DMS53 (cell line): ENCODE data around the gene SHISA6.

Source experiments
- DNase-seq: peaks from one replicate; lab custom pipeline; 2025; lab: John Stamatoyannopoulos, UW

The SHISA6 gene

GRCh38 chr17:11459861-11460331 lies 218.9 kb downstream of the SHISA6 start:
- no peak for DNase-seq

DNA sequence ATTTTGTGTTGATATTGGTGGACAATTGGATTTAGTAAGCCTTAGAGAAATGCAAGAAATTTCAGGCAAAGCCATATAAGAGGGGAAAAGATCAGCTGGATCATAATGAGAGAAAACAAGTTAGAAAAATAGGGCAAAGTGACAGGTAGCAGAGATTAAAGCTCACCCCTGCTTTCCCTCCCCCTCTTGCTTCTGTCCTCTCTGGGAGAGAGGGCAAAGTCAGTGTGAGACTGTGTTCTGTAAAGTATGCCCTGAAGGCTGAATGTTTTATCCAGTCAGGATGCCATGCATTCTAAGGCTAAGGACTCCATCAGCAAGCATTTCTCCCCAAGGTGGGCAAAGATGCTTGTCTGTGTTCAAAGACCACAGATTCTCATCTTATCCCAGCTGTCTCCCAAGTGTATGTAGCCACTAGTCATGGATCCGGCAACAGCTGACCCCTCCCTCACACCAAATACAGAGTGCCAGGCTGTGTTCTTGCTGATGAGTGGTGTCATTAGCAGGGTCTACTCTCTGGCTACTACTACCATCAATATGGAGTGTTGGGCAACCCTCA lies 221.1 kb downstream of the SHISA6 start:
- no peak for DNase-seq

DNA sequence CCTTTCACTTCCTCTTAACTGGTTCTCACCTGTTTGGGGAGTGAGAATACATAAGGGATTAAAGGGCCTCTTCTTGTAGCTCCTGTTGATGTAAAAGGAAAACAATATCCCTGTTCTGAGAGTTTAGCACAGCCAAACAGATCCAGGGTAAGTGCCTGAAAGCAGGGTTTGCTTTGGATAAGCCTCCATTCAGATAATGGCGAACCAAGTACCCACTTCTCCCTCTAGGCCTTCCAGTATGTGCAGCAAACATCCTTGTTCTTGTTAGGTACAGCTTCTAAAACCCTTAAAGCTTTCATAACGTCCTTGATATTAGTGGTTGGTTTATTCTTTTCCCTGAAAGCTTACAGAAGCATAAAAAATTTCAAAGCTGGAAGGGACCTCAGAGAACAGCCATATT lies 226.6 kb downstream of the SHISA6 start:
- DNase-seq: no peak

DNA sequence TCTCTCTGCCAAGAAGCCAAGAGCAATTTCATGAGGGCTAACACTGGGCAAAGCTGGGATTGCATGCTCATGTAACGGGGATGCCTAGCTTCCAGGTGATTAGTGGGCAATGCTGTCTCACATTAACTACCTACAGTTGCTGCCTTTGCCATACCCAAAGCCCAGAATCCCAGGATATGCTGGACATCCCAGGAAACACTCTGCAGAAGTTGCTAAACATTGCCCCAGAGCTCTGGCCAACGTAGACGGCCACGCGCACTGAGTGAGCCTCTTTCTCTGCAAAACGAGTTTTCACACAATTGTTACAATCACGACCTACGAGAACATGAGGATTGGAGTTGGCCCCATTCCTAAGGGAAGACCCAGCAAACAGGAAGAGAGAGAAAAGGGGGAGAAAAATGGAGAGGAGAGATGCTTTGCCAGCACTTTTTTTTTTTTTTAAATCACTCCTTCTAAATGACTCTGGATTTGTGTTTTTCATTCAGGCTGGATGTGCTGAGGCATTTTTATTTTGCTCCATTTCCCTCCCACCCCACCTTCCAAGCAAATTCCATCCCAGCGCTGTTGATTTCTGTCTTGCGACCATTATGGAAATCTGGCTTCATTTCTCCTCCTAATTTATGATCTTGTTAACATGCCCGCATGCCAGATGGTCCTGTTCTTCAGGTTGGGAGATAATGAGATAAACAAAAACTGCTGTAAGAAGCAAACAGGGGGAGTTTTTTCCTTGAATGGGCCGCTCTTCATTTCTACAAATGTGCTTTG lies 244.5 kb downstream of the SHISA6 start:
- DNase-seq: no peak

GRCh38 chr17:11486101-11486867 lies 245.3 kb downstream of the SHISA6 start:
- no peak for DNase-seq

- DNase-seq: no peak
Observed at GRCh38 chr17:11486868-11487310, 245.9 kb downstream of the SHISA6 start.

DNA sequence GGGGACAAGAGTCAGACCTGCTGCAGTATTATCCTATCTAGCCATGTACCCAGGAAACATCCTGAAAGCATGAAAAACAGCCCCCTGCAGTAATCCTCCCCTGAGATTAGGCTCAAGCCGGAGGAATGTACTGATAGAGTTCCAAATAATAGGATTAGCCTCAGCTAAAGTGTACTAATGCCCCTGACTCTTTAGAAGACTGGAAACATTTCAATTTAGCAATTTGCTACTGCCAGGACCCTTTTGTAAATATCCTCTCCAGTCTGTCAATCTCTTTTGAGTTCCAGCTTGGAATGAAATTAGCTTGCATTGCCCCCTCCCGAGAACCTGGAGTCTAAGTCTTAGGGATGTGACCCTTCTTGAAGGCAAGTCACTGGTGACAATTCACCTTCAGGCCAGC lies 246.5 kb downstream of the SHISA6 start:
- DNase-seq: no peak

- DNase-seq: no peak
Observed at GRCh38 chr17:11488407-11488806, 247.4 kb downstream of the SHISA6 start.

- DNase-seq: no peak
Observed at GRCh38 chr17:11490171-11490755, 249.2 kb downstream of the SHISA6 start.

GRCh38 chr17:11492511-11492910 lies 251.5 kb downstream of the SHISA6 start:
- DNase-seq: no peak

DNA sequence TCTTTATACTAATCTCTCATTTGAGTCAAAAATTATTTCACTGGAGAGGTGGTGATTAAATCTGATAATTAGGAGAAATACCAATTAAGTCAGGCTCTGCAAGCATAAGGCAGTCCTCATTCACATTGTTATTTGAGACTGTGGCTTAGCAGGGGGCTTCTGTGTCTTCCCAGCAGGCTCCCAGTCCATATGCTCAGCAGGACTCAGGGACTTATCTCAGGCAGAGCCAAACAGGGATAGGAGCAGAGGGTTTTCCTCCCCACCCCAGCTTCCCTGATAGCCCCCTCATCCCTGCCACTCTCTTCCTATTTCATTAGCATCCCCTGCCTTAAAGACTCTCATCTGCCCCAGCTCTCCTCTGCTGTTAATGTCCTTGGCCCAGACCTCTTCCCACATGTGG lies 252.9 kb downstream of the SHISA6 start:
- no peak for DNase-seq

DNA sequence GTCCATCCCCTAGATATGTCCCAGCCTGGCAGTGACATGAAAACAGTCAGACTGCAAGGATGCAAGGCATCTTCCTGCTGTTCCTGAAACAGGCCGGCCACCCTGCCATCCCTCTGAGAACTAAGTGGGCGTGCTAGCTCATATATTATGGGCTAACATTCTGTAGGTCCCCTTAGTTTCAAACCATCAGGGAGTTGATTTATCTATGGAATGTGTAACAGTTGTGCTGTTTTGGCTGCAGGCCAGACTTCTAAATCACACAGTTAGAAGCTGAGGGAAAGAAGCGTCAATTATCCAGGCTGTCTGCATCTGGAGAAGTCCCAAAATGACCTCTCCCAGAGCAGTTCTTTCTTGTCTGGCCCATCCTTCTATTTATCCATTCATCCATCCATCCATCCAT lies 254.6 kb downstream of the SHISA6 start:
- no peak for DNase-seq

DNA sequence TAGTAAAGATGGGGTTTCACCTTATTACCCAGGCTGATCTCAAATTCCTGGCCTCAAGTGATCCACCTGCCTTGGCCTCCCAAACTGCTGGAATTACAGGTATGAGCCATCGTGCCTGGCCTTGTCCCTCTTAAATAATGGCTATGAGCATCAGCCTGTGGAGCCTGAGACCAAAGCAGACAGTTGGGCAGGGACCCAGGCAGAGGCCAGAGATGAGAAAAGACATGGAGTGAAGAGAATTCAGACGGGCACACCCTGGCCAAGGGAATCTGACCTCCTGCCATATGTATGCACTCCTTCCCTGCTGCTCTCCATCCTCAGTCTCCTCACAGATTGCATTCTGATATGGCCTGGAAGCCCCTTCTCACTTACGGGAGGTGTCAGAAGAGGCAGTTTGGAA lies 258.9 kb downstream of the SHISA6 start:
- DNase-seq: no peak

DNA sequence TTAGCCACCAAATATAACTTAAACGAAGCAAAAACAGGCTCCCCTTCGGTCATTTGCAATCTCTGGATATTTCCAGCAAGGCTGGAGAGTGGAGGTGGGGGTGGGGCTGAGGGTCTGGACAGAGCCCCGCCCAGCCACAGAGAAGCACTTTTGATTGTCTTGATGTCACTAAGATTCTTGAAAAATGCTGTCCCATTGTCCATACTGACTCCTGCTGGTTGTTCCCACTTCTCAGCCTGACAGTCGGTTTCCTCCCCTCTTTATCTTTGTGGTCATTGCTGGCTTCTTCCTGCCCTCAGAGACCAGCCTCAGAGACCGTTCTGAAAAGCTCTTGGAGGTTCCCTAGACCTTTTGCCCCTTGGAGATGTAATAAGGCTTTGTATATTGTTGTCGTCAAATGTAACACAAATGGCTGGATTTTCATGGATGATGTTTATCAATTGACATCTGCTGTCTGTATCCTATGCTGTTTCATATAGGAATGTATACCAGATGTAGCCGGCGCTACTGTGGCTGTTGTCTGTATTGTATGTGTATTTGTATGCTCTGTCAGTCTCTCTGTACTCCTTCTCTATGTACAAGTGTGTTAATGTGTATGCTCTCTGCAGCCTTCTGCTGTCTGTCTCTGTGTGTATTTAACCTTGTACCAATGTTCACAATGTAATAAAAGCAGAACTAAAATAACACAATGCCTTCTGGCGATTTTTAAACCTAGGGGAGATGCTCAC lies 262.5 kb downstream of the SHISA6 start:
- DNase-seq: no peak

DNA sequence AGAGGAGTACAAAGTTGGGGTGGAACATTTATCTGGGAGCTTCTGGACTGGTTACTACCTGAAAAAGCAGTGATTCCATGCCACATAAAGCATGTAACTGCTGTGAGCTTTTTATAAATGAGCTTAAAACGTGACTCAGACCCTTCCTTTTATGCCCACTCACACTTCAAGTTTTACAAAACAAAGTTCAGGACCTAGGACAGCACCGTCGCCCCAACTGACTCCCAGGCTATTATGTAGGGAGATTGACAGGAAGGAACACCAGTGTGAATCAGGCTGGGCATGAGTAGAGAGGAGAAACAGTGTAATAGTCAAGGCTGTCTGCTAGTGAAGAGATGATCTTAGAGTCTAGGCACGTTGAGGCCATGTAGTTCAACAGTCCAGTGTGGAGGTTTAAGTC lies 265.6 kb downstream of the SHISA6 start:
- no peak for DNase-seq

- no peak for DNase-seq
Observed at GRCh38 chr17:11511696-11512095, 270.7 kb downstream of the SHISA6 start.

- DNase-seq: no peak
Observed at GRCh38 chr17:11514565-11514964, 273.6 kb downstream of the SHISA6 start.

DNA sequence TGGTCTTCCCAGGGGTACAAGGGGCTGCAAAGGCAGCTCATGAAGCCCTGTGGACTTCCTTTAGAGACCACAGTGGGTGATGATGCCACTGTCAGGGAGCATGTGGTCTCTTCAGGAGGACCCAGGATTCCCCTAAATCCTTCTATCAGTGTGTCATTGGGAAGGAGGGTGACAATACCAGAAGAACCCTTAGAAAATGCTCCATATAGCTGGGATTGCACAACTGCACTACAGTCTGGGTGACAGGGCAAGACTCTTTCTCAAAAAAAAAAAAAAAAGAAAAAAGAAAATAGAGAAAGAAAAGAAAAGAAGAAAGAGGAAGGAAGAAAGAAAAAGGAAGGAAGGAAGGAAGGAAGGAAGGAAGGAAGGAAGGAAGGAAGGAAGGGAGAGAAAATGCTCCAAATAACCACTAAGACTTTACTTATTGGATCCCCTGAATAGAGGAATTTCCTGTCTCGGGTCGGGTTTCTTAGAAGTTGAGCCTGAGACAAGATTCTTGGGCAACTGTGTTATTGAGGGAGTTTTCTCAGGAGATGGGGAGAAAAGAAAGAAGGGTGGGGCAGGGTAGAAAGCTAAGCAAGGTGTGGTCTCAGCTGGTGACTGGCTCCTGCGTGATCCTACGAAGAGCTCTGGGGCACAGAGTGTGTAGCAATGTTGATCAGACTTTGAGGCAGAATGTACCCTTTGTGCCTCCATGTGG lies 274.1 kb downstream of the SHISA6 start:
- no peak for DNase-seq

- DNase-seq: no peak
Observed at GRCh38 chr17:11515901-11516300, 274.9 kb downstream of the SHISA6 start.

GRCh38 chr17:11535231-11535630 lies 294.2 kb downstream of the SHISA6 start:
- DNase-seq: no peak

DNA sequence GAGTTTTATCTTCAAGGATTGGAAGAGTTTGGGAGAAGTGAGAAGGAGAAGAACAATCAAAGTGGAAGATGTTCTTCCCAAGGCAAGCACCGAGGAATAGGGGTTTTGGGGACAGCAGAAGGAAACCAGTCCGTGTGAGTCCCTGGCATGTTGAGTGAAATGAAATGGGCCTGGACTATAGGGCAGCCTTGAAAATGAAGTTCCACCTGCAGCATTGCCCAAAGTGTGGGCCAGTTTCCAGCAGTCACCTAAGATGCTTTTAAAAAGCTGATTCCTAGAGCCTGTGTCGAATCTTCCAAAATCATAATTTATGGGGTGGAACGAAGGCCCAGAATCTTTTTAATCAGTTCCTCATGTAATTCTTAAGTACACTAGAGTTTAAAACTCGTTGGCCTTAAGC lies 297.4 kb downstream of the SHISA6 start:
- DNase-seq: no peak
